Psoas muscle (tissue), 8 donors: ENCODE data around the gene CLTCL1. TPM values are rescaled to one million over a fixed set of nuclear protein-coding genes. Genes with fewer than 3 reads are reported as not detected.

ENCODE experiments used
- ATAC-seq, 4 donors: fragments of 200-7000 bp; cut with Tn5 transposase; one replicate each; pipeline ENCODE4 v1.9.1; 2020; ENCODE audit warnings: moderate library complexity in 3 of 4, mild to moderate bottlenecking in 2 of 4
- DNase-seq, 2 donors: peaks; one replicate each; pipeline ENCODE4 v3.0.0-alpha.2; 2020
- H3K27ac ChIP-seq: fragments of 200-600 bp; one replicate; pipeline ENCODE4 v1.8.0; 2022
- H3K27me3 ChIP-seq, 3 donors: fragments of 200-600 bp in 1 of 3; one replicate each; pipeline versions ENCODE4 v1.6.1 to v1.8.0; 2013 to 2022; ENCODE audit warnings: low read length in 2 of 3, mild to moderate bottlenecking in 2 of 3, moderate library complexity in 1 of 3; ENCODE audit not compliant: insufficient read depth in 3 of 3
- H3K36me3 ChIP-seq, 2 donors: fragments of 200-600 bp in 1 of 2; one replicate each; pipeline versions ENCODE4 v1.6.1 to v1.8.0; 2013 to 2022; ENCODE audit warnings: low read depth in 1 of 2, mild to moderate bottlenecking in 1 of 2, moderate library complexity in 1 of 2; ENCODE audit not compliant: insufficient read depth in 1 of 2
- H3K4me1 ChIP-seq: fragments of 200-600 bp; one replicate; pipeline ENCODE4 v1.8.0; 2022
- H3K4me3 ChIP-seq: fragments of 200-600 bp; one replicate; pipeline ENCODE4 v1.8.0; 2022; ENCODE audit warnings: mild to moderate bottlenecking
- H3K9me3 ChIP-seq: fragments of 200-600 bp; one replicate; pipeline ENCODE4 v1.8.0; 2022
- CTCF ChIP-seq: fragments of 200-600 bp; IDR thresholded peaks from one replicate; pipeline ENCODE4 v1.8.0; 2022; ENCODE audit warnings: antibody characterized with exemption
- whole genome bisulfite sequencing, 3 donors: extraction: QIAGEN DNeasy Blood & Tissue Kit; methylation state at CpG; one replicate each; pipeline versions ENCODE4 v1.1.6 to v1.1.7; 2013; 5-methylcytosine and 5-hydroxymethylcytosine counted together
- intact Hi-C, 2 donors: fragments of 100-400 bp; cut with DNase I; formaldehyde crosslinking; loops; one replicate each; pipeline versions ENCODE4 v1.11.0 to v1.14.2; 2022
- polyA plus RNA-seq, 3 donors: library from polyadenylated mRNA; stranded (reverse); fragments of 200-250 nt; gene quantifications; one replicate each; pipeline ENCODE4 v1.2.3, GENCODE V29; 2013
- total RNA-seq, 4 donors: library from RNA; stranded (reverse); fragmentation: NEBNext Ultra II Directional in 2 of 4; extraction: Animal tissue kit (Norgen Biotek cat#: 25700) in 2 of 4; gene quantifications; one replicate each; pipeline versions ENCODE4 v1.2.1 to v1.2.4, GENCODE V29; 2021 to 2023
- donor health status: healthy with polysubstance abuse.
- donor health status: DM: no; HTN: no; CAD: no; lungs with moderate emphysema.
- donor health status: Bipolar disorder and iron deficiency.
- donor health status: healthy.
- donor health status: DM: yes; HTN: yes; CAD: no.
- donor health status: DM: no; HTN: no; CAD: no.
- donor health status: DM: no; HTN: no; CAD: no.
- donor health status: DM: yes; HTN: yes; CAD: no.

CLTCL1 gene
- total and polyA plus RNA-seq, 7 donors: 16.8 to 253 (median 92.6) TPM

- intact Hi-C loops: loop anchor here in 1 of 2 donors (10.0 kb wide), 1 partner anchor 164 kb away; no protein-coding TSS in a partner anchor
- WGBS, 3 donors: 86 to 97% (median 89%) methylated on average over 3 of the region's 3 CpGs
These were observed 70.7 kb downstream of the CLTCL1 start for GRCh38 chr22:19220867-19221266.

GRCh38 chr22:19218541-19219233 is 72.8 kb downstream of the CLTCL1 start:
- H3K4me1 ChIP-seq: peaks cover 41% of the 10 kb centered on the region
- DNase-seq (no peak), ATAC-seq (peak; percentile 74 to 89 (median 82))
- H3K27me3 ChIP-seq: no peaks in the 10 kb centered on the region
- H3K36me3 ChIP-seq: peaks cover 3 to 85% of the 10 kb centered on the region in 2 donors
- no peak overlapping the region for H3K4me3 ChIP-seq
- WGBS, 3 donors: 19 to 32% (median 25%) methylated on average over 5 of the region's 5 CpGs
- no peaks in the 10 kb centered on the region for H3K9me3 ChIP-seq
- peak overlapping the region; percentile 80 for H3K27ac ChIP-seq
- no peak for TF ChIP-seq CTCF
- intact Hi-C loops: no loop called here

More at GRCh38 chr22:19220867-19221266, 70.7 kb downstream of the CLTCL1 start:
- Histone ChIP-seq H3K4me1 (peaks cover 30% of the 10 kb centered on the region), H3K27me3 (no peaks in the 10 kb centered on the region), H3K36me3 (peaks cover 4 to 85% of the 10 kb centered on the region in 2 donors), H3K4me3 (no peak overlapping the region), H3K27ac (no peak overlapping the region), H3K9me3 (no peaks in the 10 kb centered on the region)
- no peak for TF ChIP-seq CTCF
- no peak for DNase-seq
- no peak for ATAC-seq

GRCh38 chr22:19216579-19216978 is 74.9 kb downstream of the CLTCL1 start:
- ATAC-seq (no peak), DNase-seq (no peak)
- H3K27ac ChIP-seq: no peak overlapping the region
- H3K4me1 ChIP-seq: peaks cover 41% of the 10 kb centered on the region
- 89 to 94% (median 92%) methylated on average over 5 of the region's 5 CpGs for WGBS, 3 donors
- H3K4me3 ChIP-seq: no peak overlapping the region
- intact Hi-C loops: no loop called here
- no peak for TF ChIP-seq CTCF
- peaks cover 0 to 85% of the 10 kb centered on the region in 2 donors for H3K36me3 ChIP-seq
- no peaks in the 10 kb centered on the region for H3K9me3 ChIP-seq
- H3K27me3 ChIP-seq: no peaks in the 10 kb centered on the region

- 95 to 98% (median 95%) methylated on average over 14 of the region's 14 CpGs for WGBS, 3 donors
- H3K27me3 ChIP-seq: no peaks in the 10 kb centered on the region
- DNase-seq (no peak), ATAC-seq (no peak)
- H3K27ac ChIP-seq: peak overlapping the region; percentile 7
- TF ChIP-seq CTCF: no peak
- intact Hi-C loops: no loop called here
- H3K9me3 ChIP-seq: no peaks in the 10 kb centered on the region
- no peak overlapping the region for H3K4me3 ChIP-seq
- H3K36me3 ChIP-seq: peaks cover 0 to 85% of the 10 kb centered on the region in 2 donors
- H3K4me1 ChIP-seq: peaks cover 41% of the 10 kb centered on the region
These were observed 76.2 kb downstream of the CLTCL1 start for GRCh38 chr22:19215360-19215759.
